H9 (cell line): ENCODE data around the gene VWDE. TPM values are rescaled to one million over a fixed set of nuclear protein-coding genes. Genes with fewer than 3 reads are reported as not detected.

Experiments
- DNase-seq: peaks from one replicate; pipeline ENCODE4 v3.0.0-alpha.2; 2017
- H2AFZ ChIP-seq: one replicate; pipeline ENCODE4 v1.6.1; 2013; ENCODE audit warnings: mild to moderate bottlenecking, low read length, control low read depth, moderate library complexity
- H2AK5ac ChIP-seq: 2 replicates; pipeline ENCODE4 v1.6.1; 2013; ENCODE audit warnings: low read length, control low read depth, mixed read lengths; ENCODE audit not compliant: insufficient read length
- H2BK120ac ChIP-seq: one replicate; pipeline ENCODE4 v1.6.1; 2013; ENCODE audit warnings: low read depth, mild to moderate bottlenecking, low read length, control low read depth, inconsistent platforms; ENCODE audit not compliant: poor library complexity, severe bottlenecking
- H2BK12ac ChIP-seq: 2 replicates; pipeline ENCODE4 v1.6.1; 2013; ENCODE audit warnings: low read length, control low read depth, mixed read lengths, low read depth; ENCODE audit not compliant: insufficient read length
- H2BK15ac ChIP-seq: 2 replicates; pipeline ENCODE4 v1.6.1; 2013; ENCODE audit warnings: low read depth, low read length, control low read depth
- H2BK20ac ChIP-seq: one replicate; pipeline ENCODE4 v1.6.1; 2013; ENCODE audit warnings: low read depth, mild to moderate bottlenecking, low read length, control low read depth, inconsistent platforms; ENCODE audit not compliant: poor library complexity, severe bottlenecking
- H2BK5ac ChIP-seq: 2 replicates; pipeline ENCODE4 v1.6.1; 2013; ENCODE audit warnings: low read length, control low read depth, mixed read lengths; ENCODE audit not compliant: insufficient read length
- H3K14ac ChIP-seq: 2 replicates; pipeline ENCODE4 v1.6.1; 2013; ENCODE audit warnings: low read length, control low read depth; ENCODE audit not compliant: insufficient read depth
- H3K18ac ChIP-seq: 2 replicates; pipeline ENCODE4 v1.6.1; 2013; ENCODE audit warnings: low read depth, mild to moderate bottlenecking, mixed read lengths, low read length, control low read depth; ENCODE audit not compliant: insufficient read length
- H3K23ac ChIP-seq: 2 replicates; pipeline ENCODE4 v1.6.1; 2013; ENCODE audit warnings: low read length, control low read depth, mixed read lengths, low read depth; ENCODE audit not compliant: insufficient read length
- H3K23me2 ChIP-seq: 2 replicates; pipeline ENCODE4 v1.6.1; 2013; ENCODE audit warnings: low read depth, mild to moderate bottlenecking, mixed read lengths, low read length, control low read depth; ENCODE audit not compliant: insufficient read length, poor library complexity, severe bottlenecking
- H3K27ac ChIP-seq: 2 replicates; pipeline ENCODE4 v1.5.1; 2013; ENCODE audit warnings: low read length, control low read depth, mixed read lengths, low read depth; ENCODE audit not compliant: insufficient read length
- H3K27me3 ChIP-seq: 2 replicates; pipeline ENCODE4 v1.6.1; 2013; ENCODE audit warnings: low read length, control low read depth, inconsistent platforms; ENCODE audit not compliant: insufficient read depth
- H3K4ac ChIP-seq: 2 replicates; pipeline ENCODE4 v1.6.1; 2013; ENCODE audit warnings: low read depth, mild to moderate bottlenecking, control low read depth, inconsistent platforms, low read length, moderate library complexity
- H3K4me1 ChIP-seq: 2 replicates; pipeline ENCODE4 v1.6.1; 2013; ENCODE audit warnings: low read length, control low read depth, inconsistent platforms; ENCODE audit not compliant: insufficient read depth
- H3K4me2 ChIP-seq: 2 replicates; pipeline ENCODE4 v1.6.1; 2013; ENCODE audit warnings: low read length, control low read depth, mixed read lengths; ENCODE audit not compliant: insufficient read length, insufficient read depth
- H3K56ac ChIP-seq: 2 replicates; pipeline ENCODE4 v1.6.1; 2013; ENCODE audit warnings: low read depth, mild to moderate bottlenecking, mixed read lengths, low read length, control low read depth; ENCODE audit not compliant: insufficient read length
- H3K79me1 ChIP-seq: 2 replicates; pipeline ENCODE4 v1.6.1; 2013; ENCODE audit warnings: low read depth, mild to moderate bottlenecking, moderate library complexity, low read length, control low read depth, inconsistent platforms; ENCODE audit not compliant: insufficient read depth, poor library complexity, severe bottlenecking
- H3K79me2 ChIP-seq: 2 replicates; pipeline ENCODE4 v1.6.1; 2013; ENCODE audit warnings: low read length, control low read depth, inconsistent platforms; ENCODE audit not compliant: insufficient read depth
- H3K9ac ChIP-seq: 2 replicates; pipeline ENCODE4 v1.6.1; 2013; ENCODE audit warnings: low read length, control low read depth, mixed read lengths; ENCODE audit not compliant: insufficient read length; ENCODE audit errors: extremely low read depth
- H3K9me3 ChIP-seq: one replicate; pipeline ENCODE4 v1.6.1; 2013; ENCODE audit warnings: low read depth, low read length, inconsistent platforms; ENCODE audit not compliant: control insufficient read depth
- H3T11ph ChIP-seq: one replicate; pipeline ENCODE4 v1.6.1; 2013; ENCODE audit warnings: mild to moderate bottlenecking, low read length, control low read depth, inconsistent platforms
- H4K20me1 ChIP-seq: one replicate; pipeline ENCODE4 v1.6.1; 2013; ENCODE audit not compliant: control insufficient read depth, insufficient read length, insufficient read depth
- H4K5ac ChIP-seq: 2 replicates; pipeline ENCODE4 v1.6.1; 2013; ENCODE audit warnings: low read depth, mild to moderate bottlenecking, mixed read lengths, low read length, control low read depth; ENCODE audit not compliant: insufficient read length
- H4K8ac ChIP-seq: replicated peaks from 2 replicates; pipeline ENCODE4 v1.6.1; 2013; ENCODE audit warnings: low read length, control low read depth, mixed read lengths, low read depth; ENCODE audit not compliant: insufficient read length
- H4K91ac ChIP-seq: 2 replicates; pipeline ENCODE4 v1.6.1; 2013; ENCODE audit warnings: low read depth, mild to moderate bottlenecking, moderate library complexity, mixed read lengths, low read length, control low read depth; ENCODE audit not compliant: insufficient read length
- H3K27ac Mint-ChIP-seq, 3 experiments: 2 replicates in 2 of 3; 3 replicates in 1 of 3; pipeline ENCODE4 v1.8.0; 2020 to 2021; ENCODE audit warnings: mixed read lengths in 3 of 3, mild to moderate bottlenecking in 1 of 3, moderate library complexity in 1 of 3
- H3K27me3 Mint-ChIP-seq: 2 replicates; pipeline ENCODE4 v1.8.0; 2021; ENCODE audit warnings: low read depth, mild to moderate bottlenecking, moderate library complexity, mixed read lengths
- H3K36me3 Mint-ChIP-seq, 3 experiments: 2 replicates in 2 of 3; 3 replicates in 1 of 3; pipeline ENCODE4 v1.8.0; 2020 to 2021; ENCODE audit warnings: low read depth in 3 of 3, mixed read lengths in 3 of 3; ENCODE audit not compliant: insufficient read depth in 1 of 3
- H3K4me1 Mint-ChIP-seq, 2 experiments: 2 replicates each; pipeline ENCODE4 v1.8.0; 2020; ENCODE audit warnings: mixed read lengths in 2 of 2
- H3K4me3 Mint-ChIP-seq, 2 experiments: 2 replicates in 1 of 2; 3 replicates in 1 of 2; pipeline ENCODE4 v1.8.0; 2020 to 2021; ENCODE audit warnings: mild to moderate bottlenecking in 2 of 2, mixed read lengths in 2 of 2, moderate library complexity in 1 of 2
- H3K9me3 Mint-ChIP-seq, 2 experiments: 2 replicates in 1 of 2; 3 replicates in 1 of 2; pipeline ENCODE4 v1.8.0; 2020; ENCODE audit warnings: mild to moderate bottlenecking in 2 of 2, mixed read lengths in 2 of 2, moderate library complexity in 1 of 2
- CTCF ChIP-seq: fragments of 200-600 bp; sonication (generic); conservative IDR thresholded peaks from 3 replicates; pipeline ENCODE4 v1.8.0; 2021; ENCODE audit warnings: antibody characterized with exemption, mild to moderate bottlenecking
- total RNA-seq: library from RNA; stranded (reverse); gene quantifications from 2 replicates; pipeline ENCODE4 v1.2.1, GENCODE V29; 2021

The VWDE gene
- total RNA-seq, 1 experiment from 2014 or later, result 18.1 TPM

GRCh38 chr7:12369072-12369471 is 34.6 kb downstream of the VWDE start:
- Mint-ChIP-seq H3K9me3 (no peaks in the 10 kb centered on the region), H3K27me3 (no peaks in the 10 kb centered on the region), H3K4me1 (no peaks in the 10 kb centered on the region), H3K4me3 (no peak overlapping the region), H3K36me3 (peaks cover 10 to 52% (median 45%) of the 10 kb centered on the region in 3 experiments; a peak in 6 of 7 replicates), H3K27ac (peak overlapping the region in 1 of 3 experiments; percentile 61; a peak in 2 of 7 replicates)
- no peak overlapping the region for H2AFZ ChIP-seq
- H3K79me1 ChIP-seq, result no peaks in the 10 kb centered on the region
- no peak overlapping the region for H4K91ac ChIP-seq
- no peaks in the 10 kb centered on the region; the same call in 1 of the 2 replicates for H3K27me3 ChIP-seq
- no peak overlapping the region for H2BK120ac ChIP-seq
- no peak overlapping the region for H3K18ac ChIP-seq
- H3K27ac ChIP-seq, result no peak overlapping the region
- H4K8ac ChIP-seq, result no peak overlapping the region
- H3K9me3 ChIP-seq, result no peaks in the 10 kb centered on the region
- H3T11ph ChIP-seq, result no peak overlapping the region
- no peak overlapping the region for H3K14ac ChIP-seq
- H2BK20ac ChIP-seq, result no peak overlapping the region
- DNase-seq, result no peak
- H2BK5ac ChIP-seq, result no peak overlapping the region
- H4K20me1 ChIP-seq, result no peaks in the 10 kb centered on the region
- no peak overlapping the region for H3K56ac ChIP-seq
- H3K79me2 ChIP-seq, result no peaks in the 10 kb centered on the region
- H3K4ac ChIP-seq, result no peak overlapping the region
- TF ChIP-seq CTCF, result no peak
- H3K4me1 ChIP-seq, result no peaks in the 10 kb centered on the region
- H2BK15ac ChIP-seq, result no peak overlapping the region
- H2AK5ac ChIP-seq, result no peak overlapping the region
- H3K23ac ChIP-seq, result no peak overlapping the region
- no peak overlapping the region for H3K9ac ChIP-seq
- no peak overlapping the region for H2BK12ac ChIP-seq
- no peak overlapping the region for H3K4me2 ChIP-seq
- H3K23me2 ChIP-seq, result no peaks in the 10 kb centered on the region
- H4K5ac ChIP-seq, result no peak overlapping the region
